Measurements from ENCODE around the gene PLAGL2. TPM values are rescaled to one million over a fixed set of nuclear protein-coding genes. Genes with fewer than 3 reads are reported as not detected.

The PLAGL2 gene
- total and polyA plus RNA-seq, 9 of the 15 experiments (the other 6 are each of a cell fraction or from before 2014, with no cell fraction given), result 3.1 to 24.3 (median 6.4) TPM

DNA sequence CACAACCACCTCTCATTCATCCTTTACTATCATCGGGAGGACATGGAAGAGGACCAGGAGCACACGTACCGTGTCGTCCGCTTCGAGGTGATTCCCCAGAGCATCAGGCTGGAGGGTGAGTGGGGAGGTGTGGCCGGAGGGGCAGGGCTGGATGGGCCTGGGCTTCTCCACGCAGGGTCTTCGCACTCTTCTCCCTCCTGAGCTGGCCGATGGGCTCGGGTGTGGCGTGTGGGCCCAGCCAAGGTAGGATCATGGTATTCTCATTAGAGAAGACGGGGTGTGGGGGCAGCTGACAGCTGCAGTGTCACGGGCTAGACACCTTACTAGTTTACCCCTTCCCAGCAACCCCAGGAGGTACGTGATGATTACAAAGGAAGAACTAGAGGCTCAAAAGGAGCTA is 64.6 kb downstream of the PLAGL2 start (continued):
- TF ChIP-seq PCBP1 (IDR thresholded peaks at IDR 0.05; ENCODE audit: low read depth, low read length, poor library complexity, severe bottlenecking) (no peak), CTBP1 (IDR thresholded peaks at IDR 0.05; ENCODE audit: borderline replicate concordance) (no peak), EHMT2 (IDR thresholded peaks at IDR 0.05) (no peak)
- TF ChIP-seq, protein P1, sequence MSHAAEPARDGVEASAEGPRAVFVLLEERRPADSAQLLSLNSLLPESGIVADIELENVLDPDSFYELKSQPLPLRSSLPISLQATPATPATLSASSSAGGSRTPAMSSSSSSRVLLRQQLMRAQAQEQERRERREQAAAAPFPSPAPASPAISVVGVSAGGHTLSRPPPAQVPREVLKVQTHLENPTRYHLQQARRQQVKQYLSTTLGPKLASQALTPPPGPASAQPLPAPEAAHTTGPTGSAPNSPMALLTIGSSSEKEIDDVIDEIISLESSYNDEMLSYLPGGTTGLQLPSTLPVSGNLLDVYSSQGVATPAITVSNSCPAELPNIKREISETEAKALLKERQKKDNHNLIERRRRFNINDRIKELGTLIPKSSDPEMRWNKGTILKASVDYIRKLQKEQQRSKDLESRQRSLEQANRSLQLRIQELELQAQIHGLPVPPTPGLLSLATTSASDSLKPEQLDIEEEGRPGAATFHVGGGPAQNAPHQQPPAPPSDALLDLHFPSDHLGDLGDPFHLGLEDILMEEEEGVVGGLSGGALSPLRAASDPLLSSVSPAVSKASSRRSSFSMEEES (CRISPR knock-in tag; IDR thresholded peaks at IDR 0.05), result no peak

MicroRNAs encoded within 50 kb of the gene (microRNA counts, 767-probe panel; counts per million panel counts)
- not detected for microRNA hsa-miR-1825

Other genes with a start within 250 kb of the PLAGL2 start
- not detected in 2 replicates for gene XKR7, start 239.6 kb downstream of the PLAGL2 start, total RNA-seq (2014; rRNA removed)
- not detected in 2 replicates for gene XKR7, start 239.6 kb downstream of the PLAGL2 start, total RNA-seq (2014; rRNA removed; fragmentation: Illumina TruSeq; extraction: Trizol)
- gene XKR7, start 239.6 kb downstream of the PLAGL2 start, total RNA-seq (2015; rRNA removed; fragmentation: Illumina TruSeq; extraction: Trizol), result not detected in 2 replicates
- gene XKR7, start 239.6 kb downstream of the PLAGL2 start, total RNA-seq (2021), result 0.02 TPM in 1 of 2 replicates, not detected in the other
- not detected in 2 replicates for gene XKR7, start 239.6 kb downstream of the PLAGL2 start, polyA plus RNA-seq (2011; rRNA removed)
- not detected in 2 replicates for gene XKR7, start 239.6 kb downstream of the PLAGL2 start, polyA plus RNA-seq (2014; fragmentation: Illumina TruSeq; extraction: Trizol)
- gene XKR7, start 239.6 kb downstream of the PLAGL2 start, polyA plus RNA-seq (2014; fragmentation: Nextera tagmentation; extraction: Ambion mirVana), result not detected
- not detected in 2 replicates for gene XKR7, start 239.6 kb downstream of the PLAGL2 start, polyA plus RNA-seq (2014; rRNA removed)
- gene CCM2L, start 197.3 kb downstream of the PLAGL2 start, total RNA-seq (2014; rRNA removed), result not detected in 2 replicates
- gene CCM2L, start 197.3 kb downstream of the PLAGL2 start, total RNA-seq (2014; rRNA removed; fragmentation: Illumina TruSeq; extraction: Trizol), result not detected in 2 replicates
- not detected in 2 replicates for gene CCM2L, start 197.3 kb downstream of the PLAGL2 start, total RNA-seq (2015; rRNA removed; fragmentation: Illumina TruSeq; extraction: Trizol)
- gene CCM2L, start 197.3 kb downstream of the PLAGL2 start, total RNA-seq (2021), result not detected in 2 replicates
- gene CCM2L, start 197.3 kb downstream of the PLAGL2 start, polyA plus RNA-seq (2011; rRNA removed), result 0.04 TPM in 1 of 2 replicates, not detected in the other
- not detected in 2 replicates for gene CCM2L, start 197.3 kb downstream of the PLAGL2 start, polyA plus RNA-seq (2014; fragmentation: Illumina TruSeq; extraction: Trizol)
- not detected for gene CCM2L, start 197.3 kb downstream of the PLAGL2 start, polyA plus RNA-seq (2014; fragmentation: Nextera tagmentation; extraction: Ambion mirVana)
- not detected in 2 replicates for gene CCM2L, start 197.3 kb downstream of the PLAGL2 start, polyA plus RNA-seq (2014; rRNA removed)
- 0.27 TPM in 1 of 2 replicates, not detected in the other for gene HCK, start 155.5 kb downstream of the PLAGL2 start, total RNA-seq (2014; rRNA removed)
- not detected in 2 replicates for gene HCK, start 155.5 kb downstream of the PLAGL2 start, total RNA-seq (2014; rRNA removed; fragmentation: Illumina TruSeq; extraction: Trizol)
- 0.38 and 0.51 TPM in 2 replicates for gene HCK, start 155.5 kb downstream of the PLAGL2 start, total RNA-seq (2015; rRNA removed; fragmentation: Illumina TruSeq; extraction: Trizol)
- not detected in 2 replicates for gene HCK, start 155.5 kb downstream of the PLAGL2 start, total RNA-seq (2021)
- 0.04 TPM in 1 of 2 replicates, not detected in the other for gene HCK, start 155.5 kb downstream of the PLAGL2 start, polyA plus RNA-seq (2011; rRNA removed)
- not detected in 2 replicates for gene HCK, start 155.5 kb downstream of the PLAGL2 start, polyA plus RNA-seq (2014; fragmentation: Illumina TruSeq; extraction: Trizol)
- not detected for gene HCK, start 155.5 kb downstream of the PLAGL2 start, polyA plus RNA-seq (2014; fragmentation: Nextera tagmentation; extraction: Ambion mirVana)
- 0.09 TPM in 1 of 2 replicates, not detected in the other for gene HCK, start 155.5 kb downstream of the PLAGL2 start, polyA plus RNA-seq (2014; rRNA removed)
- 14.5 and 22.1 TPM in 2 replicates for gene TM9SF4, start 98.0 kb downstream of the PLAGL2 start, total RNA-seq (2014; rRNA removed)
- 19.7 and 20.9 TPM in 2 replicates for gene TM9SF4, start 98.0 kb downstream of the PLAGL2 start, total RNA-seq (2014; rRNA removed; fragmentation: Illumina TruSeq; extraction: Trizol)
- gene TM9SF4, start 98.0 kb downstream of the PLAGL2 start, total RNA-seq (2015; rRNA removed; fragmentation: Illumina TruSeq; extraction: Trizol), result 25.6 and 29.2 TPM in 2 replicates
- gene TM9SF4, start 98.0 kb downstream of the PLAGL2 start, total RNA-seq (2021), result 35.0 and 37.9 TPM in 2 replicates
- gene TM9SF4, start 98.0 kb downstream of the PLAGL2 start, polyA plus RNA-seq (2011; rRNA removed), result 39.7 and 54.8 TPM in 2 replicates
- 41.0 and 46.3 TPM in 2 replicates for gene TM9SF4, start 98.0 kb downstream of the PLAGL2 start, polyA plus RNA-seq (2014; fragmentation: Illumina TruSeq; extraction: Trizol)
- 10 to 100 TPM; 15.9 to 20.2 TPM for gene TM9SF4, start 98.0 kb downstream of the PLAGL2 start, polyA plus RNA-seq (2014; fragmentation: Nextera tagmentation; extraction: Ambion mirVana)
- 26.9 and 30.2 TPM in 2 replicates for gene TM9SF4, start 98.0 kb downstream of the PLAGL2 start, polyA plus RNA-seq (2014; rRNA removed)
- 23.5 and 29.4 TPM in 2 replicates for gene POFUT1, start 137 bp upstream of the PLAGL2 start, total RNA-seq (2014; rRNA removed)
- 25.7 and 25.9 TPM in 2 replicates for gene POFUT1, start 137 bp upstream of the PLAGL2 start, total RNA-seq (2014; rRNA removed; fragmentation: Illumina TruSeq; extraction: Trizol)
- gene POFUT1, start 137 bp upstream of the PLAGL2 start, total RNA-seq (2015; rRNA removed; fragmentation: Illumina TruSeq; extraction: Trizol), result 32.8 and 33.2 TPM in 2 replicates
- 38.2 and 44.7 TPM in 2 replicates for gene POFUT1, start 137 bp upstream of the PLAGL2 start, total RNA-seq (2021)
- gene POFUT1, start 137 bp upstream of the PLAGL2 start, polyA plus RNA-seq (2011; rRNA removed), result 21.3 and 21.6 TPM in 2 replicates
- gene POFUT1, start 137 bp upstream of the PLAGL2 start, polyA plus RNA-seq (2014; fragmentation: Illumina TruSeq; extraction: Trizol), result 32.7 and 34.3 TPM in 2 replicates
- gene POFUT1, start 137 bp upstream of the PLAGL2 start, polyA plus RNA-seq (2014; fragmentation: Nextera tagmentation; extraction: Ambion mirVana), result 1 to 10 TPM; 3.5 to 6.0 TPM
- 22.7 and 24.8 TPM in 2 replicates for gene POFUT1, start 137 bp upstream of the PLAGL2 start, polyA plus RNA-seq (2014; rRNA removed)
- 6.3 and 7.8 TPM in 2 replicates for gene KIF3B, start 69.9 kb upstream of the PLAGL2 start, total RNA-seq (2014; rRNA removed)
- 9.6 and 11.5 TPM in 2 replicates for gene KIF3B, start 69.9 kb upstream of the PLAGL2 start, total RNA-seq (2014; rRNA removed; fragmentation: Illumina TruSeq; extraction: Trizol)
- 8.4 and 8.6 TPM in 2 replicates for gene KIF3B, start 69.9 kb upstream of the PLAGL2 start, total RNA-seq (2015; rRNA removed; fragmentation: Illumina TruSeq; extraction: Trizol)
- gene KIF3B, start 69.9 kb upstream of the PLAGL2 start, total RNA-seq (2021), result 9.1 and 9.8 TPM in 2 replicates
- gene KIF3B, start 69.9 kb upstream of the PLAGL2 start, polyA plus RNA-seq (2011; rRNA removed), result 6.8 and 12.3 TPM in 2 replicates
- 11.5 and 11.7 TPM in 2 replicates for gene KIF3B, start 69.9 kb upstream of the PLAGL2 start, polyA plus RNA-seq (2014; fragmentation: Illumina TruSeq; extraction: Trizol)
- gene KIF3B, start 69.9 kb upstream of the PLAGL2 start, polyA plus RNA-seq (2014; fragmentation: Nextera tagmentation; extraction: Ambion mirVana), result 1 to 10 TPM; 2.9 to 3.6 TPM
- 7.2 and 7.7 TPM in 2 replicates for gene KIF3B, start 69.9 kb upstream of the PLAGL2 start, polyA plus RNA-seq (2014; rRNA removed)
- gene ASXL1, start 150.6 kb upstream of the PLAGL2 start, total RNA-seq (2014; rRNA removed), result 20.5 and 25.7 TPM in 2 replicates
- 32.3 and 36.0 TPM in 2 replicates for gene ASXL1, start 150.6 kb upstream of the PLAGL2 start, total RNA-seq (2014; rRNA removed; fragmentation: Illumina TruSeq; extraction: Trizol)
- 25.7 and 27.7 TPM in 2 replicates for gene ASXL1, start 150.6 kb upstream of the PLAGL2 start, total RNA-seq (2015; rRNA removed; fragmentation: Illumina TruSeq; extraction: Trizol)
- gene ASXL1, start 150.6 kb upstream of the PLAGL2 start, total RNA-seq (2021), result 63.5 and 65.3 TPM in 2 replicates
- gene ASXL1, start 150.6 kb upstream of the PLAGL2 start, polyA plus RNA-seq (2011; rRNA removed), result 48.7 and 56.4 TPM in 2 replicates
- gene ASXL1, start 150.6 kb upstream of the PLAGL2 start, polyA plus RNA-seq (2014; fragmentation: Illumina TruSeq; extraction: Trizol), result 45.1 and 48.7 TPM in 2 replicates
- 1 to 10 TPM; 6.5 to 8.4 TPM for gene ASXL1, start 150.6 kb upstream of the PLAGL2 start, polyA plus RNA-seq (2014; fragmentation: Nextera tagmentation; extraction: Ambion mirVana)
- gene ASXL1, start 150.6 kb upstream of the PLAGL2 start, polyA plus RNA-seq (2014; rRNA removed), result 38.6 and 44.3 TPM in 2 replicates